ENCODE data around the gene P4HA2. TPM values are rescaled to one million over a fixed set of nuclear protein-coding genes. Genes with fewer than 3 reads are reported as not detected.

Gene P4HA2
- total RNA-seq, 1 donor from 2014 or later, result 49.5 TPM

DNA sequence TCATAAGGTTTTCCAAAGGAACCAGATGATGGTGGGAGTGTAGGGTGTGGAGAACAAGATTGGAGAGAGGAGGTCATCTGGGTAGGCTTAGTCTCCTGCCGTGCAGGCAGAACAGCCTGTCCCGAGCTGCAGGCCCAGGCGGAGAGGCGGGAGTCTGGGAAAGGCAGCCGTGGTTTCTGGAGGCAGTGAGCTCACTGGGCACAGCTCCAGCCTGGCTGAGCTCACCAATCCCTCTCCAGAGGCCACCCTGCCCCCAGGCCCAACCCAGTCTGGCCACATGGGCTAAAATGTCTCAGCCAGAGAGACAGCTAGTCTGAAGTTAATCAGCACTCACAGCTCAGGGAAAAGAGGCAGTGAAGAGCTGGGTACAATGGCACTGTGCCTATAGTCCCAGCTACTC is 12.3 kb downstream of the P4HA2 start:
- H3K27me3 Mint-ChIP-seq, result no peaks in the 10 kb centered on the region
- H3K36me3 Mint-ChIP-seq (ENCODE audit: low read depth), result peaks cover 17% of the 10 kb centered on the region
- no peak for DNase-seq
- no peak overlapping the region for H3K4me3 Mint-ChIP-seq
- intact Hi-C loops (cut with micrococcal nuclease), result no loop called here
- no peak overlapping the region for H3K27ac Mint-ChIP-seq
- H3K4me1 Mint-ChIP-seq, result no peaks in the 10 kb centered on the region
- no peaks in the 10 kb centered on the region for H3K9me3 Mint-ChIP-seq

DNA sequence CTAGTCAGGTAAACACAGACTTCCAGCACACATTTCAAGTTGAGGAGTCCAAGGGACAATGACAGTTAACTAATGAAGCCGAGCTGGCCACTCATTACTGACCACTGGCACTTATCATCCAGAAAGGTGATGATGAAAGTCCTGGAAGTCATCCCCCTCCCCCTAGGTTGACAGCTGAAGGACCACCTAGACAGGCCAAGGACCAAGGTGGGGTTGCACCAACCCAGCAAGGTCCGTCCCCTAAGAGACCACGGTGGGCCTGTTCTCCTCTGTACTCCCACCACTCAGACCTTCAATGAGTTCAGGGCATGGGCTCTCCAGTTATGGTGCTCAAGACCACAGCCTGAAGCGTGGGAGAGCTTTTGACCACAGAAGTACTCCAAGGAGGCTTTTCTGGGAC is 13.2 kb downstream of the P4HA2 start:
- Mint-ChIP-seq H3K27me3 (no peaks in the 10 kb centered on the region), H3K27ac (no peak overlapping the region), H3K9me3 (no peaks in the 10 kb centered on the region), H3K4me3 (no peak overlapping the region), H3K36me3 (ENCODE audit: low read depth) (peaks cover 18% of the 10 kb centered on the region), H3K4me1 (no peaks in the 10 kb centered on the region)
- intact Hi-C loops (cut with micrococcal nuclease), result no loop called here
- DNase-seq, result no peak

DNA sequence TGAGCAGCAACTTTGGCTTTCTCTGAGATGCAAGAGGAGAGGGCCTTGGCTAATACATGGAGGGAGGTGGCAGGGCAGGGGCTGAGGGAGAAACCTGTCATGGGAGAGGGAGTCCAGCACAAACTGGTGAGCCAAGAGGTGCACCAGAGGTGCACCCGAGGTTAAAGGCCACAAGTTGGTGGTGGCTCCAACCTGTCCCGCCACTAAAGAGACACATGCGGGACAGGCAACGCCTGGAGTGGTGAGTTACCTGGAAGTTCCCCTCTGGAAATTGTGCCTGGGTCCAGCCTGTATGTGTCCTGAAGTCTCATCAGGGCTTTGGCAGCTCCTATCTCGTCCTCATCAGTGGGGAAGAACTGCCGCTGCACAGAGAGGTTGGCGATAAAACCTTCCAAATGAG is 14.0 kb downstream of the P4HA2 start:
- intact Hi-C loops (cut with micrococcal nuclease), result no loop called here
- H3K27ac Mint-ChIP-seq, result no peak overlapping the region
- peaks cover 2% of the 10 kb centered on the region for H3K4me1 Mint-ChIP-seq
- no peaks in the 10 kb centered on the region for H3K9me3 Mint-ChIP-seq
- H3K4me3 Mint-ChIP-seq, result no peak overlapping the region
- no peaks in the 10 kb centered on the region for H3K27me3 Mint-ChIP-seq
- no peak for DNase-seq
- peaks cover 26% of the 10 kb centered on the region for H3K36me3 Mint-ChIP-seq (ENCODE audit: low read depth)

DNA sequence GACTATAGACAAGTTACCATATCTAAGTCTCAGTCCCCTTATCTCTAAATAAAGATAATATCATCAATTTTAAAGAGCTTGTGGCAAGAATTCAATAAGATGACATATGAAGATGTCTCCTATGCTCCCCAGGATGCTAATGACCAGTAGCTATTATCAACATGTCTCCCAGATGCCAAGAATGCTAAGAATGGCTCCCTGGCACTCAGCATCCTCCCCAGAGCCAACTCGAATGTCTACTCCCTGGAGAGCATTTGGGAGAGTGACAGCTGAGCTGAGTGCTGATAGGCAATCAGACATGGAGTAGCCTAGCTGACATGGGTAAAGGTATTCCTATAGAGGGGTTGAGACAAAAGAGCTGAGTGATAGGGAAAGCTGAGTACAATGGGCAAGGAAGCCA is 15.9 kb downstream of the P4HA2 start:
- Mint-ChIP-seq H3K36me3 (ENCODE audit: low read depth) (peaks cover 24% of the 10 kb centered on the region), H3K9me3 (no peaks in the 10 kb centered on the region), H3K4me3 (no peak overlapping the region), H3K27me3 (no peaks in the 10 kb centered on the region), H3K27ac (no peak overlapping the region), H3K4me1 (peaks cover 2% of the 10 kb centered on the region)
- intact Hi-C loops (cut with micrococcal nuclease), result no loop called here
- DNase-seq, result no peak

DNA sequence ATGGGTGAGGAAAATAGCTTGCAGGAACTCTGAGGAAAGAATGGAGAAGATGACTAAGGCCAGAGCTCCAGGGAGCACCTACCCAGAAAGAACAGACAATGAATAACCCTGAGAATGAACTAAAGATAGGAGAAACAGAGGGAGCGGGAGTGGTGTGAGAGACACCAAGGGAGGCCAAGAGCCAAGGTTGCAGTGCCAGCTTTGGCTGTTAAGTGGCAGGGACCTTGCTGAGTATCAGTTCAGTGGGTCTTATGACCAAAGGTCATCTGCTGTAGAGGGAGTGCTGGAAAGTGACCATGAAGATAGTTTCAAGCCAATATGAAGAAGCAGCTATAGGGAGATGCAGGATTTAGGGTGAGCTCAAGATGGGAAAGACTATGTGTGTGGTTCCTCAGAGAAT is 16.7 kb downstream of the P4HA2 start:
- intact Hi-C loops (cut with micrococcal nuclease), result no loop called here
- DNase-seq, result no peak
- no peaks in the 10 kb centered on the region for H3K9me3 Mint-ChIP-seq
- no peak overlapping the region for H3K4me3 Mint-ChIP-seq
- peaks cover 2% of the 10 kb centered on the region for H3K4me1 Mint-ChIP-seq
- H3K27me3 Mint-ChIP-seq, result no peaks in the 10 kb centered on the region
- H3K27ac Mint-ChIP-seq, result no peak overlapping the region
- peaks cover 27% of the 10 kb centered on the region for H3K36me3 Mint-ChIP-seq (ENCODE audit: low read depth)

DNA sequence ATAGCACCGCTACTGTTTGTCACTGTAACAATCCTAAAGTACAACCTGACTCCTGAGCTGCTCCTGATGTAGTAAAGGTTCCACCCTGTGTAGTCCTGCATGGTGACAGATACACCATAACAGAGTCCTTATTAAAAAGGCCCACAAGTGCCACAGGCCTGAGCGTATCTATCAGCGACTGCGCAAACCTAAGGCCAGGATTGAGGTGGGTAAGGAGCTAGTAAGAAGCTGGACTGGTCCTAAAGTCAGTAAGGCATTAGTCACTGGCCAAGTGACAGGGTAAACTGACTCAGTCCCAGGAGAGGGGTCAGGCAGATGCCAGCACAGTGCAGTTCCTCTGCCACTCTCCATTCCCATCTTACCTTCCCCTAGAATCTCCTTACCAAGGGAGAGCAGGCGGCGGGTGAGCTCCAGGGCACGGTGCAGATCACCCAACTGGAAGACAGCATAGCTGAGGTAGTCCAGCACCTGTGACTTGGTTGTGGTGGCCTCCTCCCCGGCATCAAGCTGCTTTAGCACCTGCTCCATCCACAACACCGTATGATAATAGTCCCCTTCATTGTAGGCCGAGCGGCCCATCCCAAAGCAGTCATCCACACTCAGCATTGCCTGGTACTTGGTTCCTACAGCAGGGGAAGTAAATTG is 17.6 kb downstream of the P4HA2 start:
- Mint-ChIP-seq H3K9me3 (no peaks in the 10 kb centered on the region), H3K4me3 (no peak overlapping the region), H3K27ac (no peak overlapping the region), H3K4me1 (peaks cover 2% of the 10 kb centered on the region), H3K36me3 (ENCODE audit: low read depth) (peaks cover 30% of the 10 kb centered on the region), H3K27me3 (no peaks in the 10 kb centered on the region)
- no peak for DNase-seq
- intact Hi-C loops (cut with micrococcal nuclease), result no loop called here

DNA sequence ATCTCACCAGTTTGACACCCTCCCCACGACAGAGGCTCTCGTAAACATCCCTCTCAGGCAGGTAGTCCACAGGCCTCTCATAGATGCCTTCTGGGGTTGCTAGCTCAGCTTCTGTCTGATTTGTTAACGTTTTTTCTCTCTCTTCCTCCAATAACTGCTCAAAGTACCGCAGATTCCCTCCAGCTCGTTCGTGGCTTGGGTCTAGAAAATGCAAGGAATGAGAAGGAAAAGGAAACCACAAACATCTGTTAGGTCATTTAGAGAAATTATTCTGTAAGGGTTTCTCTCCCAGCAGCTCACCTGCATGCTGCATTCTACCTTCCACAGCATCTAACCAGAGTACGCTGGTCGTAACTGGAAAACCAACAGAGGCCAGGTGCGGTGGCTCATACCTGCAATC is 18.5 kb downstream of the P4HA2 start:
- Mint-ChIP-seq H3K27ac (no peak overlapping the region), H3K4me3 (no peak overlapping the region), H3K36me3 (ENCODE audit: low read depth) (peaks cover 33% of the 10 kb centered on the region), H3K27me3 (no peaks in the 10 kb centered on the region), H3K9me3 (no peaks in the 10 kb centered on the region), H3K4me1 (peaks cover 2% of the 10 kb centered on the region)
- intact Hi-C loops (cut with micrococcal nuclease), result no loop called here
- DNase-seq, result no peak

DNA sequence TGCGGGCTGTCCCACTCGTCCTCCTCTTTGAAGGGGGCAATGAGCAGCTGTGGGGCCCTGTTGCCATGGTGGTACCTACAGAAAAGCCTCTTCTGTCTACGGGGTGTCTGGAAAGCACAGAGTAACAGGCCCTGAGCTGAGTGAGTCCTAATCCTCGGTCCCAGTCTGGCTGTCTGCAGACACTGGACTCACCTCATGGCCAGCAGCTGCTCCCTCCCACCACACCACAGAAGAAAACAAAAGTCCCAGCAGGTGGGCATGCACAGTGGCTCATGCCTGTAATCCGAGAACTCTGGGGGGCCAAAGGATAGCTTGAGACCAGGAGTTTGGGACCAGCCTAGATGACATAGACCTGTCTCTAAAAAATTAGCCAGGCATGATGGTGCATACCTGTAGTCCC is 19.9 kb downstream of the P4HA2 start:
- H3K27ac Mint-ChIP-seq, result no peak overlapping the region
- H3K9me3 Mint-ChIP-seq, result no peaks in the 10 kb centered on the region
- no peak overlapping the region for H3K4me3 Mint-ChIP-seq
- peaks cover 44% of the 10 kb centered on the region for H3K36me3 Mint-ChIP-seq (ENCODE audit: low read depth)
- peaks cover 9% of the 10 kb centered on the region for H3K4me1 Mint-ChIP-seq
- intact Hi-C loops (cut with micrococcal nuclease), result no loop called here
- DNase-seq, result no peak
- H3K27me3 Mint-ChIP-seq, result no peaks in the 10 kb centered on the region

DNA sequence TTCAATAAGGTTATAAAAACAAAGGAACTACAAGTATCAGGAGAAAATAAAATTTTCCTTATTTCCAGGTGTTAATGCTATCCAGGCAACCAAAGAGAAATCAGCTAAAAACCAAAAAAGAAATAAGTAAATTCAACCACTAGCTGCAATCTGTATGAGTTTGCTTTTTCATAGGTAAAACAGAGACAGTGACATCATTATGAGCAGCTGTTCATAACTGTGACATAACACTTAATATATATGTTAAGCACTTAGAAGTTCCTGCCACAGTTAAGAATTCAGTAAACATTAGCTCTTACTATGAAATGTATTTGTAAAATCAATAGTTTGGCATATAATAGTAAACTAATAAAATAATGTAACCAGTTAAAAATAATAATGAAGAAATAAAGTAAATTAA is 20.9 kb downstream of the P4HA2 start:
- H3K27me3 Mint-ChIP-seq, result no peaks in the 10 kb centered on the region
- no peaks in the 10 kb centered on the region for H3K9me3 Mint-ChIP-seq
- no peak for DNase-seq
- intact Hi-C loops (cut with micrococcal nuclease), result no loop called here
- peaks cover 46% of the 10 kb centered on the region for H3K36me3 Mint-ChIP-seq (ENCODE audit: low read depth)
- no peak overlapping the region for H3K4me3 Mint-ChIP-seq
- H3K4me1 Mint-ChIP-seq, result peaks cover 9% of the 10 kb centered on the region
- no peak overlapping the region for H3K27ac Mint-ChIP-seq

DNA sequence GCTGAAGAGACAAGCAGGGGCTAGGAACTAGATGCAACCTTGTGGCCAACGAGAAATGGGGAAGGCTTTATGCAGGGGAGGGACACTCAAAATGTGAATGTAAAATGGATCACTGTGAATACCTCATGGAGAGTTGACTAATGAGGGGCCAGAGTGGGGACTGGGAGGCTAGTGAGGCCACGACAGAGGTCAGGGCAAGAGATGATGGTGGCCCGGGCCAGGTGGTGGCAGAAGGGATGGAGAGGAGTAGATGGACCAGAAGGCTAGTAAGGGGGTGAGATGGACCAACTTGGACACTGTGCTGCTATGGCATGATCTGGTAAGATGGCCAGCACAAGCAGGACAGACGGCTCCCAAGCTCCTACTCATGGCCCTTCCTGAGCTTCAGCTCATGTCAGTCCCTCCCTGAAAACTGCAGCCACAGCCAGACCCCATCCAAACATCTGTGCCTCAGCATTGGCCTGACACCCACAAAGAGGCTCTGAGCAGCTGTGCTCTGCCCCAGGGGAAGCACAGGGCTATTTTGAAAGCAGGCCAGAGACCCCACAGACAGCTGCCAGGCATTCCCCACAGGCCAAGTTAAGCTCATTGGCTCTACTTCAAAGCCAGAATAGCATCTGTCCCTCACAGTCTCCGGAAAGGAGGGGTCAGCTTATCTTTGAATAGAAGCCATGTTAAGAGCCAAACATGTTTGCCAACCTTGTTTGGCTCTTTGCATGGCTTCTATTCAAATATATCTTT is 22.1 kb downstream of the P4HA2 start:
- Mint-ChIP-seq H3K36me3 (ENCODE audit: low read depth) (peaks cover 52% of the 10 kb centered on the region), H3K9me3 (no peaks in the 10 kb centered on the region), H3K4me3 (no peak overlapping the region), H3K4me1 (peaks cover 9% of the 10 kb centered on the region), H3K27me3 (no peaks in the 10 kb centered on the region), H3K27ac (no peak overlapping the region)
- no peak for DNase-seq
- intact Hi-C loops (cut with micrococcal nuclease), result no loop called here

DNA sequence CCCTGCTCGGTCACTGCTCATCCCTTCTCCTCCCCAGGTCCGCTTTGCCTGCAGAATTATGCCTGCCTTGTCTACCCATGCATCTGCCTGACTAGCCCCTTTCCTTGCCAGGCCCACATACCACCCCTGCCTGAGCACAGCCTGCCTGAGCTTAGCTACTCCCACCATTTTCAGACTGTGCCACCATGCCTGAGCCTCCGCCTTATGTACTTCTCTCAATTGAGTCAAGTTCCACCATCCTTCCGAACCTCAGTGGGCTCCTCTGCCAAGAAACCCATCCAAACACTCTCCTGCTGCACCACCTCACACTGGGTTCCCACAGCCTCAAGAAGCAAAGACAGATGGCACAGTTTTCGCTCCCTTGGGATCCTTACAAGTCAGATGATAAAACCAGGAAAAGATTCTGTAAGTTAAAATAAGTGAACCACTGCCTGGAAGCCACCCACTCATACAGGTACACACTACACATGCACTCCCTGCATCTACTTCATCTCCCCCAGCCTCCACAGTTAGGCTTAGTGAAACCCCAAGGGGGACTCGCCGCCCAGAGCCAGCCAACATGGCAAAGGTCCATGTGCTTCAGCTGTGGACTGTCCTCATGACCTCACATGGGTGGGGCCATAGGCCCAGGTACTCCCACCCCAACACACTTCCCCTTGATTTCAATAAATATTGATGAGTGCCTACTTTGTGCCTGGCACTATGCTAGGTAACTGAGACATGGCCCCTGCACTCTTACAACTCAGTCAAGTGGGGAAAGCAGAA is 23.1 kb downstream of the P4HA2 start:
- Mint-ChIP-seq H3K27ac (no peak overlapping the region), H3K4me3 (no peak overlapping the region), H3K36me3 (ENCODE audit: low read depth) (peaks cover 54% of the 10 kb centered on the region), H3K4me1 (peaks cover 9% of the 10 kb centered on the region), H3K9me3 (no peaks in the 10 kb centered on the region), H3K27me3 (no peaks in the 10 kb centered on the region)
- intact Hi-C loops (cut with micrococcal nuclease), result no loop called here
- DNase-seq, result no peak

DNA sequence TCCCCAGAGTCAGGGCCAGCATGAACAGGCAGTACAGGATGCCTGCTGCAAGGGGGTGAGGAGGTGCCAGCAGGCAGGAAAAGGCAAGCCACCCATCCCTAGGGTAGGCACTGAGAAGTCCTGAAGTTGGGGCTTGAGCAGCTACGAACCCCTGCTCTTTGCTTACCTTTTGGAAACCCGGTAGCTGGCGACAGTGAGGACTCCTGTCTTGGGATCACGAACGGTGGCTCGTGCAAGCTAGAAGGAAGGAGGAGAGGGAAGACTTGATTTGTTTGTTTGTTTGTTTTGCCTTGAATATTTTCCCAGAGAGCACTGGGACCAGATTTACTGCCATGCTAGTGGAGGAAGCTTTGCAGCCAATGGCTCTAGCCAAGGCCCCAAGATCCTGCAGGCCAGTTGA is 23.7 kb downstream of the P4HA2 start:
- H3K4me1 Mint-ChIP-seq, result peaks cover 8% of the 10 kb centered on the region
- H3K4me3 Mint-ChIP-seq, result no peak overlapping the region
- intact Hi-C loops (cut with micrococcal nuclease), result no loop called here
- H3K27me3 Mint-ChIP-seq, result no peaks in the 10 kb centered on the region
- peaks cover 50% of the 10 kb centered on the region for H3K36me3 Mint-ChIP-seq (ENCODE audit: low read depth)
- H3K9me3 Mint-ChIP-seq, result no peaks in the 10 kb centered on the region
- DNase-seq, result no peak
- no peak overlapping the region for H3K27ac Mint-ChIP-seq

DNA sequence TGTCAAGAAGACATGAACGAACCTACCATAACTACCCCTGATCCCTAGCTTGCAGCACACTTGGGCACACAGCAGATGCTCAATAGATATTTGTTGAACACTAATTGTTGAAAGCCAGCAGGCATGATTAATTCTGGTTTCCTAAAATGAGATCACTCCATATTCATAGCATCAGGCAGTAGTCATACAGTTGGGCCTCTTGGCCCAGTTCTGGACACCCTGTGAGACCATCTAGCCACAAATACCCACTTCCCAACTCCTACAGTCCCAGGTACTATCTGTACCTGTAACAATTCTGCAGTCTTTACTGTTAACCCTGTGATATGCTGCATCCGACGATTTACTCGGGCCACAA is 24.2 kb downstream of the P4HA2 start:
- peak overlapping the region; percentile 41 for H3K27ac Mint-ChIP-seq
- H3K36me3 Mint-ChIP-seq (ENCODE audit: low read depth), result peaks cover 49% of the 10 kb centered on the region
- peaks cover 8% of the 10 kb centered on the region for H3K4me1 Mint-ChIP-seq
- H3K9me3 Mint-ChIP-seq, result no peaks in the 10 kb centered on the region
- no peaks in the 10 kb centered on the region for H3K27me3 Mint-ChIP-seq
- intact Hi-C loops (cut with micrococcal nuclease), result no loop called here
- no peak overlapping the region for H3K4me3 Mint-ChIP-seq
- no peak for DNase-seq

DNA sequence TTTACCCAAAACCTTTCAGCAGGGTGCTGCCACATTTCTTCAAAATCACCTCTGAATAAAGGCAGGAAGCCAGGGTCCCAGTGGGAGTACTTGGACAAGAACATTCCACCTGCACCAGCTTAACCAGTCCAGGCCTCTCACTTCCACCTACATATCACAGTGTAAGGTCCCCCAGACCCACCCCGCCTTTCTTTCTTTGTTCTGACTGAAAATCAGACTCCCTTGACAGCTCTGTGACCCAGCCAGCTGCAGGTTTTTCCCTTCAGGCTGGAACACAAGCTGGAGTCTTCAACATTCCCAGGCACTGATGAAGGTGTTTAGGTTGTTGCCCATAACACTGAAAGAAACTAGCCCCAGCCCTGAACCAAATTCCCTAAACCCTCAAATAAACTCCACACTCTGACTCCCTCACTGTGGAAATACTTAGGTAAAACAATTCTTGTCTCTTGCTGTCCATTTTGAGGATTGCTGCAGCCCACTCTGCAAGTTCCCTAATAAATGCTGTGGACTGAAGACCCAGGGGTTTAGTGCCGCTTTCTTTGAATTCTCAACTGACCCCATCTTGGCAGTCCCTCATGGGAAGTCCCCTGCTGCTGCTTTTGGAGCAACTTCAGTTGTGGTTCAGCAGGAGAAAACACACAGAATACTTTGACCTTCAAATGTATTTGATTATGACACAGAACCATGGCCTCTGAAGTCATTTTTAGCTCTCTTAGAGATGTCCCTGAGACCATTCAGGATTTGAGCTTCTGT is 24.8 kb downstream of the P4HA2 start:
- no peaks in the 10 kb centered on the region for H3K27me3 Mint-ChIP-seq
- peaks cover 50% of the 10 kb centered on the region for H3K36me3 Mint-ChIP-seq (ENCODE audit: low read depth)
- DNase-seq, result no peak
- H3K9me3 Mint-ChIP-seq, result no peaks in the 10 kb centered on the region
- H3K4me3 Mint-ChIP-seq, result no peak overlapping the region
- H3K4me1 Mint-ChIP-seq, result peaks cover 8% of the 10 kb centered on the region
- intact Hi-C loops (cut with micrococcal nuclease), result no loop called here
- no peak overlapping the region for H3K27ac Mint-ChIP-seq
